ENCODE results near the gene ZDHHC18. TPM values are rescaled to one million over a fixed set of nuclear protein-coding genes. Genes with fewer than 3 reads are reported as not detected.

The ZDHHC18 gene, protein sequence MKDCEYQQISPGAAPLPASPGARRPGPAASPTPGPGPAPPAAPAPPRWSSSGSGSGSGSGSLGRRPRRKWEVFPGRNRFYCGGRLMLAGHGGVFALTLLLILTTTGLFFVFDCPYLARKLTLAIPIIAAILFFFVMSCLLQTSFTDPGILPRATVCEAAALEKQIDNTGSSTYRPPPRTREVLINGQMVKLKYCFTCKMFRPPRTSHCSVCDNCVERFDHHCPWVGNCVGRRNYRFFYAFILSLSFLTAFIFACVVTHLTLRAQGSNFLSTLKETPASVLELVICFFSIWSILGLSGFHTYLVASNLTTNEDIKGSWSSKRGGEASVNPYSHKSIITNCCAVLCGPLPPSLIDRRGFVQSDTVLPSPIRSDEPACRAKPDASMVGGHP
- total RNA-seq = 4.4 and 5.1 TPM in 2 replicates

DNA sequence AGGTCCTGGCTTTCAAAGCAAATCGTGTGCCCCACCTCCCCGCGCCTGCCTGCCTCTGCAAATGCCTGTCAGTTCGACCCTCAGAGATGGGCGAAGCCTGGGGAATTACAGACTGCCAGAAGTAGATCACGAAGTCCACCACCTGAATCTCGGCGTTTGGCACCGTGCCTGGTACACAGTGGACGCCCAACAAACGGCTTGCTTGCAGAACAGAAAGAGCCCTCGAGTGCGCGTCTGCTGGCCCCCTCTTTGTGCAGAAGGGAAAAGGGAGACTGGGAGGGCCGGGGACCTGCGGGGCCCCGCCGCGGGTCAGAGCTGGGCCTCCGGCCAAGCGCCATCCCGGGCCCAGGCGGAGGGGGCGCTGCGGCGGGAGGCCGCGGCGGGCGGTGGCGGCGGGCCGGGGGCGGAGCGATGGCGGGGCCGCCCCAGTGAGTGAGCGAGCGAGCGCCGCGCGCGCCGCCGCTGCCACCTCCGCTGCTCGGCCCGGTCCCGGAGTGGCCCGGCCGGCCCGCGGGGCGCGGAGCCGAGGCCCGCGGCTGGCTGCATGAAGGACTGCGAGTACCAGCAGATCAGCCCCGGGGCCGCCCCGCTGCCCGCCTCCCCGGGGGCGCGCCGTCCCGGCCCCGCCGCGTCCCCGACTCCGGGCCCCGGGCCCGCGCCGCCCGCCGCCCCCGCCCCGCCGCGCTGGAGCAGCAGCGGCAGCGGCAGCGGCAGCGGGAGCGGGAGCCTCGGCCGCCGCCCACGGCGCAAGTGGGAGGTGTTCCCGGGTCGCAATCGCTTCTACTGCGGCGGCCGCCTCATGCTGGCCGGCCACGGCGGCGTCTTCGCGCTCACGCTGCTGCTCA lies at the start of gene ZDHHC18:
TSS of gene ZDHHC18 (plus strand) at position 428 of the 845 bp plus-strand sequence. CDS start at position 545, 117 bp downstream.

DNA sequence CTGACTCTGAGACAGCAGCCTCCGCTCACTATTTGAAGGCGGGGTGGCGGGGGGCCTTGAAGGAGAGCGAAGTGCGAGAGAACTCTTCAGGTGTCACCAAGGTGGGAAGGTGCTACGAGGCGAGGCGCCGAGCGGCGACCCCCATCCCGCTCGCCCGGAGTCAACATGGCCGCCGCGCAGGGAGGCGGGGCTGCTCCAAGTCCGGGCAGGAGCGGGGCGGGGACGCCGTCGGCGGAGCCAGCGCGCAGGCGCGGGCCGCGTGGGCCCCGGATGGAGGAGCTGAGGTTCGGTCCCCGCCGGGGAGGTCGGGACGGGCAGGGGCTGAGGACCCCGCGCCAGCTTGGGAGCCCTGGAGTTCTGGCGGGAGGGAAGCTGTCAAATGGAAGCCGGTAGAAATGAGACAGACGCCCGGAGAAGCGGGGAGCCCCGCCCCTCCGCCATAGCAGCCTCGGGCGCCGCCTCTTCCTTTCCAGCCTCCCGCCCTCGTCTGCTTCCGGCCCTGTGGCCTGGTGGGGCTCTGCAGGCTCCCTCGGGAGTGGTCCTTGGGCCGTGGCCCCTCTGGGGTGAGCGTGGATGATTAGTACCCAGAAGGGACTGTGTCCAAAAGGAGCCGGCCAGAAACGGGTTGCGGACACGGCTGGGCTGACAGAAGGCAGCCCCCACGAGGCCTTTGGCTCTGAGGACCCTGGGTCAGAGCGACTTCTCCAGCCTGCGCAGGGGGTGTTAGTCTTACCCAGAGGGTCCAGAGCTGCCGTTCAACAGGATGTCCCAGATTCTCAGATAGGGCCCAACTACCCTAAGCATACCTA lies 38.6 kb upstream of the ZDHHC18 start, which contains the start of gene PIGV:
TSS of gene PIGV (plus strand) at position 245 of the 809 bp plus-strand sequence. CDS start 2,866 bp downstream, outside the sequence.

DNA sequence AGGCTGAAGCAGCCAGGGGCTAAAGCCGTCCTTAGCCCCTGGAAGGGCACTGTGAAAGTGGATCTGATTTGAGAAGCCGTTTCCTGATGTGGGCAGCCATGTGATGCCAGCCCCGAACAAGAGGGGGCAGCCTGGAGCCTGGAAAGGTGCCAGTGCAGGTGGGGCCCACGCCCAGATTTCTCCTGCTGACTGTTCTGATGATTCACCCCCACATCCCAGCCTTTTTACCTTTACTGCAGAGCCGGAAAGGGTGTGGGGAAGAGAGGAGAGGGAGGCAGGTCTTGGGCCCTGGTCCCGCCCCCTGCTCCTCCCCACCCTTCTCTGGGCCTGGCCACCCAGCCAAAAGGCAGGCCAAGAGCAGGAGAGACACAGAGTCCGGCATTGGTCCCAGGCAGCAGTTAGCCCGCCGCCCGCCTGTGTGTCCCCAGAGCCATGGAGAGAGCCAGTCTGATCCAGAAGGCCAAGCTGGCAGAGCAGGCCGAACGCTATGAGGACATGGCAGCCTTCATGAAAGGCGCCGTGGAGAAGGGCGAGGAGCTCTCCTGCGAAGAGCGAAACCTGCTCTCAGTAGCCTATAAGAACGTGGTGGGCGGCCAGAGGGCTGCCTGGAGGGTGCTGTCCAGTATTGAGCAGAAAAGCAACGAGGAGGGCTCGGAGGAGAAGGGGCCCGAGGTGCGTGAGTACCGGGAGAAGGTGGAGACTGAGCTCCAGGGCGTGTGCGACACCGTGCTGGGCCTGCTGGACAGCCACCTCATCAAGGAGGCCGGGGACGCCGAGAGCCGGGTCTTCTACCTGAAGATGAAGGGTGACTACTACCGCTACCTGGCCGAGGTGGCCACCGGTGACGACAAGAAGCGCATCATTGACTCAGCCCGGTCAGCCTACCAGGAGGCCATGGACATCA lies 36.5 kb downstream of the ZDHHC18 start, which contains the start of gene SFN:
TSS of gene SFN (plus strand) at position 369 of the 904 bp plus-strand sequence. CDS start at position 433, 64 bp downstream.

DNA sequence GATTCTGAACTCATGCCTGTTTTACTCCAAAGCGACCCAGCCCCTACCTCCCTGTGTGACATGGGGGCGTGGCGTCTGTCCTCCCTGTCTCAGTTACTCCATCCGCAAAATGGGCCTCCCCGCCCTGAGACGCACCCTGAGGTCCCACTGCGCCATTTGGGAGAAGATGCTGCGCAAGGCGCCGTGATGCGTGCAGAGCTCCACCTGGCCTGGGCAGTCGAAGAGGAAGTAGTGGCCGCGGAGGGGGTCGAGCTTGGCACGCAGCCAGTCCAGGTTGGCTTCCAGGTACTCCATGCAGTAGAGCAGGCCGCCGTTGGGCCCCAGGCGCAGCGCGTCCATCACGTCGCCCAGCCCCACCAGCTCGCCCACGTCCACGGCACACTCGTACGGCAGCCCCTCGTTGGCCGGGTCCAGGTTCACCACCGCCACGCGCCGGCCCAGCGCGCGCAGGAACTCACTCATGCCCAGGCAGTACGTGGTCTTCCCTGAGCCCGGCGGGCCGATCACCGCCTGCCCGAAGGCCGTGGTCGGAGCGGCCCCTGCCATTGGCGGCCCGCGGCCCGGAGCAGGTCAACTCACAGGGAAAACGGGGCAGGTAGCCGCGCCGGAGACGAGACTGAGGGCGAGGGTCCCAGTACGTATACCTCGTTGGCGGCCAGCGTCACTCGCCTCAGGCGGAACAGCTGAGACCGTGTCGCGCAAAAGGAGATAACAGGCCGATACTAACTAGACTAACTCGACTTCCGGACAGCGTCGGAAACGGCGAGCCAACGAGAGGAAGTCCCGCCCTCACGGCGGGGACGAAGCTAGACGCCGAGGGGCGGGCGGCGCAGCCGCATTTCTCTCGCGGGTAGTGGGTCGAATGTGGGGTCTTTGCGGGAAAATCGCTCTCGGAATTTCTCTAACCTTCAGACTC lies 63.3 kb downstream of the ZDHHC18 start, which contains the start of gene GPN2:
TSS of gene GPN2 (minus strand) at position 733 of the 916 bp plus-strand sequence. CDS start at position 546, 187 bp downstream.

DNA sequence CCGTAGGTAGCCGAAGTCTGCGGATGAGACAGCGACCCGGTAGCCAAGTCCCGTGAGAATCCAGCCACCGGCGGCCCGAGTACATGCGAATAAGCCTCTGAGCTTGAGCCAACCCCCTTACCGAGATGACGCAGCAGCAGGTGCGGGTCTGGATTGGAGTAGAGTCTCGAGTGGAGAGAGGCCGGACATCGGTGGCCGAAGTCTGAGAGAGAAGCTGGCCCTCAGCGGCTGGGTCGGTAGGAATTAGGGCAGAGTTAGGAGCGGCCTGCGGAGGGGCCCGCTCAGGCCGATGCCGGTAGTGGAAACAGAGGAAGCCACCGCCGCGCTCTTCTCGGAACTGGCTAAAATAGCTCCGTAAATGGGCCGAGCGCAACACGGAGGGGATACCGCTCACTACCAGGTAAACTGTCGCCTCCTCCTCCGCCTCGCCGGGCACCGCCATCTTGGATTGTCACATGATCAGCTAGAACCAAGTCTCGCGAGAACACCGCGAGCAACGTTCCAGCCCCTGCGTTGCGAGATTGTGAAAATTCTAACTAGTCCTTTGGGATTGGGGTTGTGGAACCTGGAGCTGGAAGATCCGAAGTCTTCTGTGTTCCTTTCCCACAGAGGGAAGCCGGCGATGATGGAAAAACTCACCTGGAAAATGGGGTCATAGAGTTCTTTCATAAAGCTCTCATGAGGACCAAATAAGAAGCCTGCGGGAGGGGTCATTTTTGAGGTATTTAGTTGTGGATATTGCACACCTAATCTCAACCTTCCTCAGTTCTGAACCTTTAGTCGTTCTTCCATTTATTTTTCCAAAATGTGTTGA lies 73.7 kb downstream of the ZDHHC18 start, which contains the start of gene GPATCH3:
TSS of gene GPATCH3 (minus strand) at position 467 of the 814 bp plus-strand sequence. CDS start at position 442, 25 bp downstream.

Other genes starting within 250 kb of the ZDHHC18 start
- 6.5 and 9.7 TPM in 2 replicates for gene ARID1A, start 130.7 kb upstream of the ZDHHC18 start, total RNA-seq
- 18.1 and 22.2 TPM in 2 replicates for gene PIGV, start 38.7 kb upstream of the ZDHHC18 start, total RNA-seq
- 0.28 TPM in 2 replicates for gene SFN, start 36.5 kb downstream of the ZDHHC18 start, total RNA-seq
- 11.1 and 12.1 TPM in 2 replicates for gene GPN2, start 63.6 kb downstream of the ZDHHC18 start, total RNA-seq
- gene GPATCH3, start 73.8 kb downstream of the ZDHHC18 start, total RNA-seq = 8.4 and 10.1 TPM in 2 replicates
- not detected in 2 replicates for gene NR0B2, start 87.3 kb downstream of the ZDHHC18 start, total RNA-seq
- 21.5 and 31.8 TPM in 2 replicates for gene NUDC, start 95.1 kb downstream of the ZDHHC18 start, total RNA-seq
- gene KDF1, start 133.8 kb downstream of the ZDHHC18 start, total RNA-seq = not detected in 2 replicates
- gene TRNP1, start 167.0 kb downstream of the ZDHHC18 start, total RNA-seq = 9.7 and 15.7 TPM in 2 replicates
- 1.1 and 1.9 TPM in 2 replicates for gene TENT5B, start 186.2 kb downstream of the ZDHHC18 start, total RNA-seq